Smooth muscle cell of the brain vasculature (primary cell): Measurements from ENCODE around the gene MYLK.
"Not testable (repeated sequence)": the region's sequence is repeated elsewhere in the genome, so short reads cannot be mapped to it uniquely, and the experiment has no call there.

ENCODE experiments used
- DNase-seq: peaks from one replicate; pipeline ENCODE4 v3.0.0-alpha.2; 2012; ENCODE audit warnings: low read depth, low spot score

Gene MYLK

GRCh38 chr3:123750659-123751420 lies 133.3 kb downstream of the MYLK start:
- no peak for DNase-seq

GRCh38 chr3:123750209-123750608 lies 133.9 kb downstream of the MYLK start:
- DNase-seq: no peak

- no peak for DNase-seq
Observed at GRCh38 chr3:123749711-123750110, 134.4 kb downstream of the MYLK start.

GRCh38 chr3:123745184-123745855 lies 138.8 kb downstream of the MYLK start:
- DNase-seq: no peak

- no peak for DNase-seq
Observed at GRCh38 chr3:123744064-123744463, 140.1 kb downstream of the MYLK start.

GRCh38 chr3:123743121-123743520 lies 141.0 kb downstream of the MYLK start:
- DNase-seq: no peak

GRCh38 chr3:123741041-123741511 lies 143.1 kb downstream of the MYLK start:
- DNase-seq: no peak

- DNase-seq: no peak
Observed at GRCh38 chr3:123740391-123740822, 143.7 kb downstream of the MYLK start.

- DNase-seq: no peak
Observed at GRCh38 chr3:123739754-123740153, 144.4 kb downstream of the MYLK start.

GRCh38 chr3:123739106-123739505 lies 145.0 kb downstream of the MYLK start:
- no peak for DNase-seq

GRCh38 chr3:123738522-123738921 lies 145.6 kb downstream of the MYLK start:
- not testable (repeated sequence) for DNase-seq

GRCh38 chr3:123737168-123737567 lies 147.0 kb downstream of the MYLK start:
- no peak for DNase-seq

GRCh38 chr3:123735456-123735855 lies 148.7 kb downstream of the MYLK start:
- DNase-seq: no peak

GRCh38 chr3:123734527-123734902 lies 149.6 kb downstream of the MYLK start:
- no peak for DNase-seq

GRCh38 chr3:123733805-123734526 lies 150.2 kb downstream of the MYLK start:
- no peak for DNase-seq

GRCh38 chr3:123733341-123733740 lies 150.8 kb downstream of the MYLK start:
- DNase-seq: no peak

GRCh38 chr3:123732447-123732846 lies 151.7 kb downstream of the MYLK start:
- DNase-seq: no peak

- DNase-seq: no peak
Observed at GRCh38 chr3:123730829-123731228, 153.3 kb downstream of the MYLK start.

- DNase-seq: no peak
Observed at GRCh38 chr3:123728991-123729390, 155.1 kb downstream of the MYLK start.

GRCh38 chr3:123728014-123728413 lies 156.1 kb downstream of the MYLK start:
- no peak for DNase-seq

- DNase-seq: no peak
Observed at GRCh38 chr3:123725652-123726400, 158.3 kb downstream of the MYLK start.

- no peak for DNase-seq
Observed at GRCh38 chr3:123724306-123724705, 159.8 kb downstream of the MYLK start.
